SU-DHL-6 (cell line): ENCODE data around the gene LAMB2.

Experiments
- EZH2phosphoT487 ChIP-seq: fragments of 200-600 bp; sonication (generic), shearing (Covaris generic); conservative IDR thresholded peaks from 2 replicates; pipeline ENCODE4 v1.6.1; 2018; ENCODE audit warnings: mild to moderate bottlenecking, antibody characterized with exemption, low read length, moderate library complexity, mixed read lengths
- TF ChIP-seq, protein P1 (sequence below): fragments of 200-600 bp; sonication (generic); IDR thresholded peaks from one replicate; pipeline ENCODE4 v1.5.1; 2017; ENCODE audit warnings: antibody characterized with exemption, mild to moderate bottlenecking, low read length, moderate library complexity; ENCODE audit not compliant: insufficient read depth, poor library complexity, severe bottlenecking

DNA sequence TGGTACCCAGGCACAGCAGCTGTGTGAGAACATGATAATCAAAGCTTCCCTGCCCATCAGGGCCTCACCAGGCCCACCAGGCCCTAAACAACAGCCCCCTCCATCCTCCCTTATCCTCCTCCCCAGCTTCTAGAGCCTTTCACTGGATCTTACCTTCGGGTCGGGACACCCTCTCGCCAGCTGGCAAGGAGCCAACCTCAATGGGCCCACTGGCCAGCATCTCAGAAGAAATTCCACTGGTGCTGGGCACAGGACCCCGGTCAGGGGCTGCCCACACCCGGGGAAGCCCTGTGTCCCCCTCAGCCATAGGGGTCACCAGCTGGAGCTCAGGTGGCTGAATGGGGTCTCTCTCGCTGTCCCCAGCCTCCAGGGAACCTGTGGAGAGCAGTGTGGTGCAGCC, 21.5 kb downstream of the LAMB2 start:
- TF ChIP-seq, protein P1, sequence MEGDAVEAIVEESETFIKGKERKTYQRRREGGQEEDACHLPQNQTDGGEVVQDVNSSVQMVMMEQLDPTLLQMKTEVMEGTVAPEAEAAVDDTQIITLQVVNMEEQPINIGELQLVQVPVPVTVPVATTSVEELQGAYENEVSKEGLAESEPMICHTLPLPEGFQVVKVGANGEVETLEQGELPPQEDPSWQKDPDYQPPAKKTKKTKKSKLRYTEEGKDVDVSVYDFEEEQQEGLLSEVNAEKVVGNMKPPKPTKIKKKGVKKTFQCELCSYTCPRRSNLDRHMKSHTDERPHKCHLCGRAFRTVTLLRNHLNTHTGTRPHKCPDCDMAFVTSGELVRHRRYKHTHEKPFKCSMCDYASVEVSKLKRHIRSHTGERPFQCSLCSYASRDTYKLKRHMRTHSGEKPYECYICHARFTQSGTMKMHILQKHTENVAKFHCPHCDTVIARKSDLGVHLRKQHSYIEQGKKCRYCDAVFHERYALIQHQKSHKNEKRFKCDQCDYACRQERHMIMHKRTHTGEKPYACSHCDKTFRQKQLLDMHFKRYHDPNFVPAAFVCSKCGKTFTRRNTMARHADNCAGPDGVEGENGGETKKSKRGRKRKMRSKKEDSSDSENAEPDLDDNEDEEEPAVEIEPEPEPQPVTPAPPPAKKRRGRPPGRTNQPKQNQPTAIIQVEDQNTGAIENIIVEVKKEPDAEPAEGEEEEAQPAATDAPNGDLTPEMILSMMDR: no peak
- no peak for TF ChIP-seq EZH2phosphoT487
